Neuronal stem cell (in vitro differentiated cells): ENCODE data around the gene YY2.

Experiments used
- DNase-seq: peaks from one replicate; pipeline ENCODE4 v3.0.0-alpha.2; 2013; ENCODE audit warnings: low spot score
- H2AFZ ChIP-seq: one replicate; pipeline ENCODE4 v1.6.1; 2013; ENCODE audit warnings: mild to moderate bottlenecking, low read length, inconsistent platforms
- H2AK5ac ChIP-seq: 2 replicates; pipeline ENCODE4 v1.6.1; 2013; ENCODE audit warnings: low read depth, mild to moderate bottlenecking, inconsistent platforms, low read length, moderate library complexity, mixed read lengths
- H2BK120ac ChIP-seq: 2 replicates; pipeline ENCODE4 v1.6.1; 2013; ENCODE audit warnings: low read depth, mild to moderate bottlenecking, inconsistent platforms, low read length, moderate library complexity, mixed read lengths
- H2BK12ac ChIP-seq: one replicate; pipeline ENCODE4 v1.6.1; 2013; ENCODE audit warnings: low read length, inconsistent platforms
- H2BK15ac ChIP-seq: 2 replicates; pipeline ENCODE4 v1.6.1; 2013; ENCODE audit warnings: mild to moderate bottlenecking, low read length, inconsistent platforms, mixed read lengths
- H2BK5ac ChIP-seq: one replicate; pipeline ENCODE4 v1.6.1; 2013; ENCODE audit warnings: inconsistent platforms, mild to moderate bottlenecking, low read length, moderate library complexity
- H3K14ac ChIP-seq: one replicate; pipeline ENCODE4 v1.6.1; 2013; ENCODE audit warnings: low read length, inconsistent platforms
- H3K18ac ChIP-seq: 2 replicates; pipeline ENCODE4 v1.6.1; 2013; ENCODE audit warnings: low read length, inconsistent platforms
- H3K23ac ChIP-seq: 2 replicates; pipeline ENCODE4 v1.6.1; 2013; ENCODE audit warnings: low read depth, mild to moderate bottlenecking, mixed read lengths, low read length, inconsistent platforms; ENCODE audit not compliant: poor library complexity
- H3K27ac ChIP-seq: replicated peaks from 3 replicates; pipeline ENCODE4 v1.5.1; 2013; ENCODE audit warnings: low read length, inconsistent platforms
- H3K27me3 ChIP-seq, 3 experiments: 2 replicates each; pipeline ENCODE4 v1.6.1; 2013; ENCODE audit warnings: low read length in 3 of 3, mild to moderate bottlenecking in 2 of 3, inconsistent platforms in 1 of 3, low read depth in 1 of 3, mixed read lengths in 1 of 3, moderate library complexity in 1 of 3; ENCODE audit not compliant: control insufficient read depth in 3 of 3, insufficient read depth in 3 of 3
- H3K36me3 ChIP-seq, 2 donors: replicated peaks in 1 of 2; 2 replicates each; pipeline ENCODE4 v1.6.1; 2013; ENCODE audit warnings: low read length in 2 of 2; ENCODE audit not compliant: control insufficient read depth in 2 of 2, insufficient read depth in 2 of 2
- H3K4ac ChIP-seq: 2 replicates; pipeline ENCODE4 v1.6.1; 2013; ENCODE audit warnings: inconsistent platforms, mild to moderate bottlenecking, low read length, moderate library complexity
- H3K4me1 ChIP-seq, 2 donors: 1 replicate in 1 of 2; 2 replicates in 1 of 2; pipeline ENCODE4 v1.6.1; 2013; ENCODE audit warnings: low read length in 2 of 2, low read depth in 1 of 2; ENCODE audit not compliant: control insufficient read depth in 2 of 2, insufficient read depth in 1 of 2
- H3K4me2 ChIP-seq: one replicate; pipeline ENCODE4 v1.6.1; 2013; ENCODE audit warnings: mild to moderate bottlenecking, low read length, inconsistent platforms; ENCODE audit not compliant: insufficient read depth, poor library complexity, severe bottlenecking
- H3K4me3 ChIP-seq, 2 donors: 2 replicates each; pipeline ENCODE4 v1.5.1; 2013; ENCODE audit warnings: low read length in 2 of 2, mild to moderate bottlenecking in 2 of 2, inconsistent platforms in 1 of 2, moderate library complexity in 1 of 2
- H3K79me1 ChIP-seq: one replicate; pipeline ENCODE4 v1.6.1; 2013; ENCODE audit warnings: low read depth, mild to moderate bottlenecking, inconsistent platforms, low read length, moderate library complexity
- H3K9ac ChIP-seq: one replicate; pipeline ENCODE4 v1.6.1; 2013; ENCODE audit warnings: mild to moderate bottlenecking, low read depth, low read length, inconsistent platforms; ENCODE audit not compliant: poor library complexity
- H3K9me3 ChIP-seq, 2 donors: replicated peaks in 1 of 2; 2 replicates each; pipeline versions ENCODE3 to v1.6.1; 2013; ENCODE audit warnings: low read length in 2 of 2, mild to moderate bottlenecking in 2 of 2, inconsistent platforms in 1 of 2, low read depth in 1 of 2, mixed read lengths in 1 of 2, moderate library complexity in 1 of 2; ENCODE audit not compliant: control insufficient read depth in 2 of 2, insufficient read depth in 1 of 2
- H4K8ac ChIP-seq: one replicate; pipeline ENCODE4 v1.6.1; 2013; ENCODE audit warnings: low read depth, mild to moderate bottlenecking, inconsistent platforms, low read length, moderate library complexity
- H4K91ac ChIP-seq: one replicate; pipeline ENCODE4 v1.6.1; 2013; ENCODE audit warnings: low read length, low read depth, mild to moderate bottlenecking, inconsistent platforms; ENCODE audit not compliant: poor library complexity
- WGBS, 2 donors: extraction: QIAGEN DNeasy Blood & Tissue Kit; methylation state at CpG; one replicate each; pipeline ENCODE4 v1.1.7; 2013; ENCODE audit warnings: missing lambda C conversion rate in 2 of 2, mixed read lengths in 1 of 2; ENCODE audit not compliant: insufficient read length in 2 of 2, insufficient replicate concordance in 1 of 2; ENCODE audit errors: extremely low coverage in 2 of 2; 5-methylcytosine and 5-hydroxymethylcytosine counted together

The YY2 gene

GRCh38 chrX:21853578-21853977 is 2.2 kb upstream of the YY2 start:
- Histone ChIP-seq H3K9ac (no peak overlapping the region), H3K79me1 (peaks cover 2% of the 10 kb centered on the region), H3K4me3 (no peak overlapping the region), H3K9me3 (peaks cover 0 to 6% of the 10 kb centered on the region in 2 donors), H4K8ac (no peak overlapping the region), H3K4me2 (no peak overlapping the region), H3K27ac (no peak overlapping the region), H2BK5ac (no peak overlapping the region), H3K27me3 (no peaks in the 10 kb centered on the region), H3K4ac (no peak overlapping the region), H2BK120ac (no peak overlapping the region), H2AFZ (no peak overlapping the region), H4K91ac (no peak overlapping the region), H3K36me3 (peaks cover 6 to 57% of the 10 kb centered on the region in 2 donors), H2BK12ac (no peak overlapping the region), H2BK15ac (no peak overlapping the region), H3K23ac (no peak overlapping the region), H3K14ac (no peak overlapping the region), H2AK5ac (no peak overlapping the region), H3K18ac (no peak overlapping the region), H3K4me1 (no peaks in the 10 kb centered on the region)
- no peak for DNase-seq

GRCh38 chrX:21856504-21856903 is 717 bp downstream of the YY2 start:
- no CpG with 5 or more reads among the region's 21 CpGs for WGBS, 2 donors
- no peak overlapping the region for H2AK5ac ChIP-seq
- H3K4me2 ChIP-seq, result no peak overlapping the region

GRCh38 chrX:21863241-21863640 is 7.5 kb downstream of the YY2 start:
- WGBS, 2 donors, result no CpG with 5 or more reads among the region's 1 CpG
- Histone ChIP-seq H4K8ac (no peak overlapping the region), H3K79me1 (peaks cover 1% of the 10 kb centered on the region), H2BK12ac (no peak overlapping the region), H3K4ac (no peak overlapping the region), H2AFZ (no peak overlapping the region), H3K36me3 (no peaks in the 10 kb centered on the region), H2BK15ac (no peak overlapping the region), H3K18ac (no peak overlapping the region), H2BK120ac (no peak overlapping the region), H3K27ac (no peak overlapping the region), H2BK5ac (no peak overlapping the region), H3K14ac (no peak overlapping the region), H3K4me3 (no peak overlapping the region), H3K27me3 (no peaks in the 10 kb centered on the region), H3K4me1 (no peaks in the 10 kb centered on the region), H2AK5ac (no peak overlapping the region), H3K4me2 (no peak overlapping the region), H4K91ac (no peak overlapping the region), H3K9ac (no peak overlapping the region), H3K9me3 (no peaks in the 10 kb centered on the region), H3K23ac (no peak overlapping the region)
- no peak for DNase-seq

More at GRCh38 chrX:21856504-21856903, 717 bp downstream of the YY2 start:
- Histone ChIP-seq H2BK120ac (no peak overlapping the region), H3K4me1 (no peaks in the 10 kb centered on the region), H2BK15ac (no peak overlapping the region), H3K23ac (no peak overlapping the region), H3K79me1 (peaks cover 3% of the 10 kb centered on the region), H3K27me3 (no peaks in the 10 kb centered on the region), H2BK12ac (no peak overlapping the region), H4K8ac (no peak overlapping the region), H3K14ac (no peak overlapping the region), H4K91ac (no peak overlapping the region), H3K36me3 (peaks cover 6 to 49% of the 10 kb centered on the region in 2 donors), H3K4ac (no peak overlapping the region), H3K9me3 (peaks cover 0 to 6% of the 10 kb centered on the region in 2 donors), H3K18ac (no peak overlapping the region), H3K9ac (no peak overlapping the region), H3K27ac (no peak overlapping the region), H3K4me3 (no peak overlapping the region), H2BK5ac (peak overlapping the region; percentile 24), H2AFZ (no peak overlapping the region)
- no peak for DNase-seq

GRCh38 chrX:21865436-21865835 is 9.6 kb downstream of the YY2 start:
- no peak overlapping the region for H3K18ac ChIP-seq
- no peak overlapping the region for H4K91ac ChIP-seq
- H3K4ac ChIP-seq, result no peak overlapping the region
- H3K14ac ChIP-seq, result no peak overlapping the region
- no peak for DNase-seq
- no peaks in the 10 kb centered on the region for H3K4me1 ChIP-seq
- no peak overlapping the region for H2BK120ac ChIP-seq
- H4K8ac ChIP-seq, result no peak overlapping the region
- peaks cover 0 to 7% of the 10 kb centered on the region in 2 donors for H3K36me3 ChIP-seq
- no peak overlapping the region for H3K4me3 ChIP-seq
- H3K4me2 ChIP-seq, result no peak overlapping the region
- no peaks in the 10 kb centered on the region for H3K9me3 ChIP-seq
- no peak overlapping the region for H3K23ac ChIP-seq
- no peak overlapping the region for H3K9ac ChIP-seq
- no peak overlapping the region for H2BK15ac ChIP-seq
- H2AFZ ChIP-seq, result no peak overlapping the region
- H2BK12ac ChIP-seq, result no peak overlapping the region
- no peak overlapping the region for H3K27ac ChIP-seq
- H2AK5ac ChIP-seq, result no peak overlapping the region
- H3K79me1 ChIP-seq, result peaks cover under 1% of the 10 kb centered on the region
- H2BK5ac ChIP-seq, result no peak overlapping the region
- no peaks in the 10 kb centered on the region for H3K27me3 ChIP-seq
